SU-DHL-6 (cell line): ENCODE measurements around the gene UBASH3B.

Source experiments
- H2AFZ ChIP-seq: fragments of 200-600 bp; sonication (generic); 2 replicates; pipeline ENCODE4 v1.6.1; 2014; ENCODE audit warnings: low read depth, mild to moderate bottlenecking, moderate library complexity, mixed read lengths, antibody characterized with exemption, low read length; ENCODE audit not compliant: severe bottlenecking
- H3F3A ChIP-seq: fragments of 200-600 bp; shearing (Covaris generic); 2 replicates; pipeline ENCODE4 v1.6.0; 2016; ENCODE audit warnings: antibody characterized with exemption, mild to moderate bottlenecking; ENCODE audit not compliant: insufficient read depth
- H3K27ac ChIP-seq: fragments of 200-600 bp; sonication (generic); 2 replicates; pipeline ENCODE4 v1.5.1; 2016; ENCODE audit warnings: low read depth, mild to moderate bottlenecking, low read length, moderate library complexity, mixed read lengths
- H3K27me3 ChIP-seq: fragments of 200-600 bp; sonication (generic), shearing (Covaris generic); 2 replicates; pipeline ENCODE4 v1.6.0; 2014; ENCODE audit warnings: mild to moderate bottlenecking, low read length
- H3K36me3 ChIP-seq: fragments of 200-600 bp; sonication (generic); 2 replicates; pipeline ENCODE4 v1.6.1; 2014; ENCODE audit warnings: mild to moderate bottlenecking, low read length, mixed read lengths
- H3K4me2 ChIP-seq: fragments of 300-600, 200-600 bp; shearing (Covaris generic), sonication (generic); 2 replicates; pipeline ENCODE4 v1.6.0; 2014; ENCODE audit warnings: low read length, low read depth, mild to moderate bottlenecking; ENCODE audit not compliant: poor library complexity, severe bottlenecking
- H3K4me3 ChIP-seq: fragments of 200-600 bp; sonication (generic); 2 replicates; pipeline ENCODE4 v1.5.1; 2014; ENCODE audit warnings: antibody characterized with exemption, low read length, mild to moderate bottlenecking, mixed read lengths; ENCODE audit not compliant: insufficient read depth, poor library complexity, severe bottlenecking
- H3K79me2 ChIP-seq: fragments of 200-600 bp; sonication (generic); 2 replicates; pipeline ENCODE4 v1.6.1; 2014; ENCODE audit warnings: mild to moderate bottlenecking, low read length, moderate library complexity; ENCODE audit not compliant: insufficient read depth
- H3K9ac ChIP-seq: fragments of 200-600 bp; sonication (generic); 2 replicates; pipeline ENCODE4 v1.7.0; 2014; ENCODE audit warnings: mild to moderate bottlenecking, low read length
- H3K9me2 ChIP-seq: fragments of 200-600 bp; sonication (generic); replicated peaks from 2 replicates; pipeline ENCODE4 v1.6.1; 2014; ENCODE audit warnings: low read length; ENCODE audit not compliant: insufficient read depth
- H3K9me3 ChIP-seq: fragments of 200-600 bp; sonication (generic); 2 replicates; pipeline ENCODE4 v1.6.1; 2014; ENCODE audit warnings: low read length, mixed read lengths; ENCODE audit not compliant: insufficient read depth
- H4K20me1 ChIP-seq: fragments of 200-600 bp; sonication (generic); 2 replicates; pipeline ENCODE4 v1.6.1; 2014; ENCODE audit warnings: low read depth, mild to moderate bottlenecking, antibody characterized with exemption, low read length, moderate library complexity, mixed read lengths
- EZH2phosphoT487 ChIP-seq: fragments of 200-600 bp; sonication (generic), shearing (Covaris generic); conservative IDR thresholded peaks from 2 replicates; pipeline ENCODE4 v1.6.1; 2018; ENCODE audit warnings: mild to moderate bottlenecking, antibody characterized with exemption, low read length, moderate library complexity, mixed read lengths
- TF ChIP-seq, protein P1 (sequence below): fragments of 200-600 bp; sonication (generic); IDR thresholded peaks from one replicate; pipeline ENCODE4 v1.5.1; 2017; ENCODE audit warnings: antibody characterized with exemption, mild to moderate bottlenecking, low read length, moderate library complexity; ENCODE audit not compliant: insufficient read depth, poor library complexity, severe bottlenecking

Gene UBASH3B

DNA sequence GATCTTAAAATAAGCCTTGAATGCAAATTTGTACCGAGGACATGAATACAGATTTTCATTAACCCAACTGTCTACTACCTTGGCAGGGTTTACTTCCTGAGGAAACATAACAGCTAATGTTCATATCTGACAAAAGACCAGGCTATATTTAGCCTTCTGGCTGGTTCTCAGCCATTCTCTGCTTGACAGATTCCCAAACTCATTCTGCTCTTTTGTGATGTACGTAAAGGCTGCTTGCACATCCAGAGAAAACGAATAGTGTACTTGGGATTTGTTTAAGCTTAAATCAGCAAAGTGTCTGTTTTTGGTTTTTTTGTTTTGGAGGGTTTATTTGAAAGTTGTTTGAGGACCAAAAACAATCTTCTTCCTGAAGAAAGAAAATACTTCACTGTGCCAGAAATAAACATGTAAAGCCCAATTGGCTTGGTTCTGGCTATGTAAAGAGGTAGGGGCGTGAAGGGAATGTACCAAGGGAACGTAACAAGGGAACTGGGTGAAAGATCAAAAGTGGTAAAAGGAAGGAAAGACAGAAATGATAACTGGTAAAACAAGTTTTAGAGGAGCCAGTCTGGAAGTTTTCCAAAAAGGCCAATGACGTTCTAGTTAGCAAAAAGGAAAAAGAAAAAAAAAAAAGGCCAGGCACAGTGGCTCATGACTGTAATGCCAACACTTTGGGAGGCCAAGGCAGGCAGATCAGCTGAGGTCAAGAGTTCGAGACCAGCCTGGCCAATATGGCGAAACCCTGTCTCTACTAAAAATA, 161.4 kb downstream of the UBASH3B start:
- Histone ChIP-seq H4K20me1 (no peaks in the 10 kb centered on the region), H2AFZ (no peak overlapping the region), H3K4me2 (no peak overlapping the region), H3K9me3 (peaks cover 21% of the 10 kb centered on the region; the same call in 1 of the 2 replicates), H3K9ac (no peak overlapping the region), H3K36me3 (no peaks in the 10 kb centered on the region), H3K27ac (no peak overlapping the region), H3F3A (no peaks in the 10 kb centered on the region), H3K9me2 (no peaks in the 10 kb centered on the region), H3K79me2 (no peaks in the 10 kb centered on the region), H3K4me3 (no peak overlapping the region), H3K27me3 (no peaks in the 10 kb centered on the region; the same call in 1 of the 2 replicates)
- TF ChIP-seq, protein P1, sequence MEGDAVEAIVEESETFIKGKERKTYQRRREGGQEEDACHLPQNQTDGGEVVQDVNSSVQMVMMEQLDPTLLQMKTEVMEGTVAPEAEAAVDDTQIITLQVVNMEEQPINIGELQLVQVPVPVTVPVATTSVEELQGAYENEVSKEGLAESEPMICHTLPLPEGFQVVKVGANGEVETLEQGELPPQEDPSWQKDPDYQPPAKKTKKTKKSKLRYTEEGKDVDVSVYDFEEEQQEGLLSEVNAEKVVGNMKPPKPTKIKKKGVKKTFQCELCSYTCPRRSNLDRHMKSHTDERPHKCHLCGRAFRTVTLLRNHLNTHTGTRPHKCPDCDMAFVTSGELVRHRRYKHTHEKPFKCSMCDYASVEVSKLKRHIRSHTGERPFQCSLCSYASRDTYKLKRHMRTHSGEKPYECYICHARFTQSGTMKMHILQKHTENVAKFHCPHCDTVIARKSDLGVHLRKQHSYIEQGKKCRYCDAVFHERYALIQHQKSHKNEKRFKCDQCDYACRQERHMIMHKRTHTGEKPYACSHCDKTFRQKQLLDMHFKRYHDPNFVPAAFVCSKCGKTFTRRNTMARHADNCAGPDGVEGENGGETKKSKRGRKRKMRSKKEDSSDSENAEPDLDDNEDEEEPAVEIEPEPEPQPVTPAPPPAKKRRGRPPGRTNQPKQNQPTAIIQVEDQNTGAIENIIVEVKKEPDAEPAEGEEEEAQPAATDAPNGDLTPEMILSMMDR = no peak
- TF ChIP-seq EZH2phosphoT487 = no peak

DNA sequence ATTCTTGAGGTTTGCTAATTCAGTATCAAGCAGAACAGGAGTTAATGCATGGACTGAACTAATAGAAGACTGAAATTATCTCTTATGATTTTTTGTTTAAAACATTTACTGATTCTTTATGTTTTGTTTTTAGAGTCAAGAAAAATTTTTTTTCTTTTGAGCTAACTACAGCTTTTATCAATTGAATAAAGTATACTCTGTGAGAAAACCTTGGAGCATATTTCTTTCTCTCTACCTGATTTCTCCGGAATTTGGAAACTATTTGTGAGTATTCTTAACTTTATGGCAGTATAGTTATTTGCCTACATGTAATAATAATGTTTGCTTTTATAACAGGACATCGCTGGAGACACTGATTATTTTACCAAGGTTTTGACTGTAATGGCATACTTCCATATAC, 164.6 kb downstream of the UBASH3B start:
- H3K4me3 ChIP-seq = no peak overlapping the region
- H3K9ac ChIP-seq = no peak overlapping the region
- no peaks in the 10 kb centered on the region for H3F3A ChIP-seq
- no peaks in the 10 kb centered on the region for H3K36me3 ChIP-seq
- TF ChIP-seq, protein P1 = no peak
- no peak overlapping the region for H2AFZ ChIP-seq
- no peak overlapping the region for H3K27ac ChIP-seq
- H4K20me1 ChIP-seq = no peaks in the 10 kb centered on the region
- no peaks in the 10 kb centered on the region for H3K9me2 ChIP-seq
- no peak overlapping the region for H3K4me2 ChIP-seq
- H3K79me2 ChIP-seq = no peaks in the 10 kb centered on the region
- H3K9me3 ChIP-seq = peaks cover 21% of the 10 kb centered on the region; the same call in 1 of the 2 replicates
- H3K27me3 ChIP-seq = no peaks in the 10 kb centered on the region; the same call in 1 of the 2 replicates

DNA sequence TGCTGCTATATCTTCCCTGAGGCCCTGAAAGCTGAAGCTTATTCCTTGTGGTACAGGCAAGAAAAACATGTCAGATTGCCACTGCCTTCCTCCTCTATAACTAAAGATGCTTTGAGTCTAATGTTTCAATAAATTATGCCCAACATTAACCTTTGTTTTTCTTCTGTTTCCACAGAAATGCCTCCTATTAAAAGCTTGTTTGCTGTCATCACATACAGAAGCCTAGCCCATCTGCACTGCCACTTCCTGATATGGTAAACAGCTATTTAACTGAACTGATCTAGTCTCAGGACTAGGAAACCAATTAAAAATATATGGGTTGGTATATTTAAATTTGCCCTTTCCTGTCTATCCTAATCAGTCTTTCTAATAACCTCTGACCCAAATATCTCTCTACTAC, 165.6 kb downstream of the UBASH3B start:
- H3F3A ChIP-seq = no peaks in the 10 kb centered on the region
- H3K36me3 ChIP-seq = no peaks in the 10 kb centered on the region
- H3K79me2 ChIP-seq = no peaks in the 10 kb centered on the region
- no peak overlapping the region for H3K4me3 ChIP-seq
- H3K9ac ChIP-seq = no peak overlapping the region
- no peaks in the 10 kb centered on the region for H4K20me1 ChIP-seq
- no peak overlapping the region for H3K27ac ChIP-seq
- peaks cover 21% of the 10 kb centered on the region; the same call in 1 of the 2 replicates for H3K9me3 ChIP-seq
- no peak overlapping the region for H2AFZ ChIP-seq
- H3K9me2 ChIP-seq = no peaks in the 10 kb centered on the region
- no peak for TF ChIP-seq EZH2phosphoT487
- TF ChIP-seq, protein P1 = no peak
- H3K27me3 ChIP-seq = no peaks in the 10 kb centered on the region; the same call in 1 of the 2 replicates
- no peak overlapping the region for H3K4me2 ChIP-seq
